GM23338 (cell line): ENCODE measurements around the gene MLPH. TPM values are rescaled to one million over a fixed set of nuclear protein-coding genes. Genes with fewer than 3 reads are reported as not detected.

ENCODE experiments used
- ATAC-seq: fragments of 200-7000 bp; cut with Tn5 transposase; 3 replicates; pipeline ENCODE4 v1.9.1; 2020
- DNase-seq: peaks from one replicate; pipeline ENCODE4 v3.0.0-alpha.2; 2015; ENCODE audit warnings: low spot score
- H2AFZ ChIP-seq: fragments of 200-600 bp; sonication (generic); 2 replicates; pipeline ENCODE4 v1.8.0; 2016; ENCODE audit warnings: antibody characterized with exemption, mild to moderate bottlenecking, moderate library complexity
- H3F3A ChIP-seq: fragments of 200-600 bp; sonication (generic); replicated peaks from 2 replicates; pipeline ENCODE4 v1.8.0; 2017; ENCODE audit warnings: antibody characterized with exemption, mixed run types, low read depth
- H3K27ac ChIP-seq: fragments of 200-600 bp; sonication (generic); 2 replicates; pipeline ENCODE4 v1.6.1; 2016; ENCODE audit warnings: low read depth
- H3K27me3 ChIP-seq: fragments of 200-600 bp; sonication (generic); 2 replicates; pipeline ENCODE4 v1.8.0; 2016; ENCODE audit warnings: mild to moderate bottlenecking, mixed run types, moderate library complexity; ENCODE audit not compliant: insufficient read depth
- H3K36me3 ChIP-seq: fragments of 200-600 bp; sonication (generic); 2 replicates; pipeline ENCODE4 v1.8.0; 2016; ENCODE audit warnings: mild to moderate bottlenecking; ENCODE audit not compliant: insufficient read depth
- H3K4me1 ChIP-seq: fragments of 200-600 bp; sonication (generic); 2 replicates; pipeline ENCODE4 v1.8.0; 2016; ENCODE audit warnings: mild to moderate bottlenecking, moderate library complexity; ENCODE audit not compliant: insufficient read depth
- H3K4me2 ChIP-seq: fragments of 200-600 bp; sonication (generic); 2 replicates; pipeline ENCODE4 v1.7.1; 2017; ENCODE audit warnings: mixed run types
- H3K4me3 ChIP-seq: fragments of 200-600 bp; sonication (generic); 2 replicates; pipeline ENCODE4 v1.6.1; 2016; ENCODE audit warnings: mixed run types
- H3K79me2 ChIP-seq: fragments of 200-600 bp; sonication (generic); replicated peaks from 2 replicates; pipeline ENCODE4 v1.8.0; 2017; ENCODE audit warnings: mild to moderate bottlenecking; ENCODE audit not compliant: insufficient read depth
- H3K9me2 ChIP-seq: fragments of 200-600 bp; sonication (generic); 2 replicates; pipeline ENCODE4 v1.8.0; 2017; ENCODE audit not compliant: insufficient read depth
- H4K20me1 ChIP-seq: fragments of 200-600 bp; sonication (generic); replicated peaks from 2 replicates; pipeline ENCODE4 v1.8.0; 2017; ENCODE audit warnings: mild to moderate bottlenecking; ENCODE audit not compliant: insufficient read depth
- H3K27ac Mint-ChIP-seq: 2 replicates; pipeline ENCODE4 v1.8.0; 2020; ENCODE audit warnings: inconsistent platforms, mild to moderate bottlenecking, moderate library complexity, mixed read lengths
- H3K27me3 Mint-ChIP-seq: 3 replicates; pipeline ENCODE4 v1.8.0; 2022; ENCODE audit warnings: low read depth, mild to moderate bottlenecking, moderate library complexity, mixed read lengths, inconsistent platforms; ENCODE audit not compliant: insufficient read depth, poor library complexity
- H3K36me3 Mint-ChIP-seq: 3 replicates; pipeline ENCODE4 v1.8.0; 2021; ENCODE audit warnings: low read depth, mild to moderate bottlenecking, inconsistent platforms, moderate library complexity, mixed read lengths
- H3K4me1 Mint-ChIP-seq: 3 replicates; pipeline ENCODE4 v1.8.0; 2020; ENCODE audit warnings: mild to moderate bottlenecking, inconsistent platforms, mixed read lengths
- H3K4me3 Mint-ChIP-seq: 3 replicates; pipeline ENCODE4 v1.8.0; 2021; ENCODE audit warnings: moderate library complexity, mild to moderate bottlenecking, inconsistent platforms, mixed read lengths
- H3K9me3 Mint-ChIP-seq: 3 replicates; pipeline ENCODE4 v1.8.0; 2020; ENCODE audit warnings: moderate library complexity, mild to moderate bottlenecking, inconsistent platforms, mixed read lengths
- CREB1 ChIP-seq: fragments of 250-450 bp; sonication (Bioruptor Pico); IDR thresholded peaks from 2 replicates; pipeline ENCODE4 v1.5.0; 2020; ENCODE audit warnings: low read depth, mild to moderate bottlenecking, moderate library complexity
- POLR2AphosphoS5 ChIP-seq: IDR thresholded peaks from 2 replicates; pipeline ENCODE4 v1.6.1; 2016; ENCODE audit warnings: antibody characterized with exemption, low read depth
- STAT1 ChIP-seq: IDR thresholded peaks from one replicate; pipeline ENCODE4 v1.6.1; 2016; ENCODE audit warnings: antibody characterized with exemption; ENCODE audit not compliant: unreplicated experiment
- ZNF331 ChIP-seq: fragments of 250-450 bp; sonication (Bioruptor Pico); IDR thresholded peaks from 2 replicates; pipeline ENCODE4 v1.5.0; 2020; ENCODE audit warnings: low read depth, mild to moderate bottlenecking, moderate library complexity
- polyA plus RNA-seq: library from polyadenylated mRNA; unstranded; fragments of >200 nt; fragmentation: Nextera tagmentation; extraction: Ambion mirVana; gene quantifications from 2 replicates; pipeline ENCODE4 v1.2.1, GENCODE V29; 2016
- total RNA-seq: library from RNA; depleted of rRNA; stranded (reverse); fragments of >200 nt; shearing (Covaris generic); gene quantifications from 2 replicates; pipeline ENCODE4 v1.2.3, GENCODE V29; 2014
- TF ChIP-seq, protein P1 (sequence below): IDR thresholded peaks from 2 replicates; pipeline ENCODE4 v1.6.1; 2016; ENCODE audit warnings: antibody characterized with exemption
- TF ChIP-seq, protein P2 (sequence below): IDR thresholded peaks from one replicate; pipeline ENCODE4 v1.6.1; 2018; ENCODE audit warnings: antibody characterized with exemption; ENCODE audit not compliant: unreplicated experiment

The MLPH gene
- total and polyA plus RNA-seq, 2 experiments from 2014 or later, result 13.6 to 16.5 TPM

DNA sequence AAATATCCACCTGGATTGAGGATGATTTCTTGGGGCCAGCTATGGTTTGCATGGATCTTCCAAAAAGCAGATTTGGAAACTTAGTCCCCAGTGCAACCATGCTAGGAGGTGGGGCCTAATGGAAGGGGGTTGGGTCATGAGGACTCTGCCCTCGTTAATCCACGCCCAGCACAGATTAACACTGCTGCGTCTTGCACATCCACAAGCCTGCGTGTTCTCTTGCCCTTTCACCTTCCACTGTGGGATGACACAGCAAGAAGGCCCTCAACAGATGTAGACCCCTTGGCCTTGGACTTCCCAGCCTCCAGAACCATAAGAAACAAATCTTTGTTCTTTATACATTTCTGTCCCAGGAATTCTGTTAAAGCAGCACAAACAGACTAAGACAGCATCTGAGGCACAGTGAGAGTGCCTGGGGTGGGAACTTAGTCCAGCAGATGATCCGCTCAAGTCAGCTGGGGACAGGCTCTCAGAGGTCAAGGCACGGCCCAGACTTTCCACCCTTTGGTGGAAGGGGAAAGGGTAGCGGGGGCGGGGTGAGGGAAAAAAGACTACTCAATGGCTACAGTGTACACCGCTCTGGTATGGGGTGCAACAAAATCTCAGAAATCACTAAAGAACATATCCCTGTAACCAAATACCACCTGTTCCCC, 101.1 kb downstream of the MLPH start:
- Histone ChIP-seq H3K4me3 (peak overlapping the region; percentile 51), H3K27ac (no peak overlapping the region), H3F3A (no peaks in the 10 kb centered on the region), H4K20me1 (no peaks in the 10 kb centered on the region), H3K36me3 (no peaks in the 10 kb centered on the region), H3K79me2 (peaks cover 24% of the 10 kb centered on the region), H3K4me2 (peak overlapping the region; percentile 78; the same call in 1 of the 2 replicates), H2AFZ (no peak overlapping the region), H3K9me2 (no peaks in the 10 kb centered on the region), H3K27me3 (no peaks in the 10 kb centered on the region), H3K4me1 (peaks cover 30% of the 10 kb centered on the region)
- no peak for DNase-seq
- H3K4me1 Mint-ChIP-seq, result peaks cover 71% of the 10 kb centered on the region
- no peak overlapping the region for H3K27ac Mint-ChIP-seq
- TF ChIP-seq CREB1, result no peak
- no peak for TF ChIP-seq POLR2AphosphoS5
- no peak for TF ChIP-seq STAT1
- TF ChIP-seq, protein P1, sequence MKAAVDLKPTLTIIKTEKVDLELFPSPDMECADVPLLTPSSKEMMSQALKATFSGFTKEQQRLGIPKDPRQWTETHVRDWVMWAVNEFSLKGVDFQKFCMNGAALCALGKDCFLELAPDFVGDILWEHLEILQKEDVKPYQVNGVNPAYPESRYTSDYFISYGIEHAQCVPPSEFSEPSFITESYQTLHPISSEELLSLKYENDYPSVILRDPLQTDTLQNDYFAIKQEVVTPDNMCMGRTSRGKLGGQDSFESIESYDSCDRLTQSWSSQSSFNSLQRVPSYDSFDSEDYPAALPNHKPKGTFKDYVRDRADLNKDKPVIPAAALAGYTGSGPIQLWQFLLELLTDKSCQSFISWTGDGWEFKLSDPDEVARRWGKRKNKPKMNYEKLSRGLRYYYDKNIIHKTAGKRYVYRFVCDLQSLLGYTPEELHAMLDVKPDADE, result no peak
- H3K36me3 Mint-ChIP-seq, result peaks cover 33% of the 10 kb centered on the region
- peak overlapping the region; percentile 59 for H3K4me3 Mint-ChIP-seq
- peaks cover 4% of the 10 kb centered on the region for H3K9me3 Mint-ChIP-seq
- H3K27me3 Mint-ChIP-seq, result peaks cover 8% of the 10 kb centered on the region
- ATAC-seq, result no peak

DNA sequence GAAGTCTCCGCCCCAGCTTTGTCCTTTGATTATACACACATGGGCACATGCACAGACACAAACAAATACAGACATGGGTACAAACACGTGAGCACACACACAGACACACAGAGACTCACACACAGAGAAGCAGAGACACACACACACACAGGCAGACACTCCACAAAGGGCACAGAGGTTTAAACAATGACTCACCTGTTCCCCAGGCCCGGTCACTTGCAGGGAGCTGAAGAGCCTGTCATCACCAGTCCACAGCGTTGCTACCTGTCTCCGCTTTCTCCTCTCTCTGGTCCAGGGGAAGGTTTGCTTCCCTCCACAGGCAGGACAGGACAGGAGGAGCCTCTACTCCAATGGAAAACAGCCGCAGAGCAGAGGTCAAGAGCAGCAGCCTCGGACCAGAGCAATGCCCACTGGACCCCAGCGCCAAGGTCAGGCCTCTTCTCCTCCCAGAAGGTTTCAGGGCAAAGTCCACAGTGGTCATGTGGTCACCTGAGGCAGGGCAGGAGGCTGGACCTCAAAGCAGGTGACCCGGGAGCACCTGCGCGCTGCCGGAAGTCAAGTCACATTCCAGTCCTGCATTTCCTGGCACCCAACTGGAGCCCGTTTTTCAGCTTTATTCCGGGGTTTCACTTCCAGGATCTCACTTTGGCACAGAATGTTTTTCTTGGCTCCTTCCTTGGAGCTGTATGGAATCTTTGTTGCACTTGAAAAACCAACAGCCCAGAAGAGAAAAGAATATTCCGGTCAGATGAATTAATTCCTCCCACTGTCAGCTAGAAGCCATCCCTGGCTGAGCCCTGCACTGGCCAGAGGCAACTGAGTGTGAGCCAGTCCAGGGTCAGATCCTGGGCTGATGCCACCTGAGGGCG, 103.5 kb downstream of the MLPH start, which contains the start of gene RAB17:
Gene RAB17, minus strand, starts transcription at position 463 of the 869 bp plus-strand sequence. CDS start 4,580 bp downstream, outside the sequence.
- H3K9me2 ChIP-seq, result no peaks in the 10 kb centered on the region
- peaks cover 4% of the 10 kb centered on the region for H3K9me3 Mint-ChIP-seq
- peak within 1 kb of the TSS; percentile 78 for H3K4me2 ChIP-seq
- H3K4me3 ChIP-seq, result peak within 1 kb of the TSS; percentile 51
- H3K36me3 Mint-ChIP-seq, result peaks cover 28% of the 10 kb centered on the region
- no peaks in the 10 kb centered on the region for H3K36me3 ChIP-seq
- DNase-seq (peak; percentile 47), ATAC-seq (peak; percentile 59)
- peaks cover 49% of the 10 kb centered on the region for H3K4me1 ChIP-seq
- no peaks in the 10 kb centered on the region for H4K20me1 ChIP-seq
- peak within 1 kb of the TSS; percentile 21 for H3K27ac Mint-ChIP-seq
- peaks cover 24% of the 10 kb centered on the region for H3K79me2 ChIP-seq
- peaks cover 83% of the 10 kb centered on the region for H3K4me1 Mint-ChIP-seq
- H3K27ac ChIP-seq, result peak within 1 kb of the TSS; percentile 59; the same call in 1 of the 2 replicates
- H3K27me3 ChIP-seq, result no peaks in the 10 kb centered on the region
- peak within 1 kb of the TSS; percentile 73 for H3K4me3 Mint-ChIP-seq
- 0 out of 2 replicates have a peak, but pooled peaks cover 9% of the 10 kb centered on the region for H3F3A ChIP-seq
- peak within 1 kb of the TSS; percentile 92; the same call in 1 of the 2 replicates for H2AFZ ChIP-seq
- peaks cover 14% of the 10 kb centered on the region for H3K27me3 Mint-ChIP-seq
- TF ChIP-seq ZNF331 (no peak), CREB1 (no peak), STAT1 (no peak)
- TF ChIP-seq, protein P2, sequence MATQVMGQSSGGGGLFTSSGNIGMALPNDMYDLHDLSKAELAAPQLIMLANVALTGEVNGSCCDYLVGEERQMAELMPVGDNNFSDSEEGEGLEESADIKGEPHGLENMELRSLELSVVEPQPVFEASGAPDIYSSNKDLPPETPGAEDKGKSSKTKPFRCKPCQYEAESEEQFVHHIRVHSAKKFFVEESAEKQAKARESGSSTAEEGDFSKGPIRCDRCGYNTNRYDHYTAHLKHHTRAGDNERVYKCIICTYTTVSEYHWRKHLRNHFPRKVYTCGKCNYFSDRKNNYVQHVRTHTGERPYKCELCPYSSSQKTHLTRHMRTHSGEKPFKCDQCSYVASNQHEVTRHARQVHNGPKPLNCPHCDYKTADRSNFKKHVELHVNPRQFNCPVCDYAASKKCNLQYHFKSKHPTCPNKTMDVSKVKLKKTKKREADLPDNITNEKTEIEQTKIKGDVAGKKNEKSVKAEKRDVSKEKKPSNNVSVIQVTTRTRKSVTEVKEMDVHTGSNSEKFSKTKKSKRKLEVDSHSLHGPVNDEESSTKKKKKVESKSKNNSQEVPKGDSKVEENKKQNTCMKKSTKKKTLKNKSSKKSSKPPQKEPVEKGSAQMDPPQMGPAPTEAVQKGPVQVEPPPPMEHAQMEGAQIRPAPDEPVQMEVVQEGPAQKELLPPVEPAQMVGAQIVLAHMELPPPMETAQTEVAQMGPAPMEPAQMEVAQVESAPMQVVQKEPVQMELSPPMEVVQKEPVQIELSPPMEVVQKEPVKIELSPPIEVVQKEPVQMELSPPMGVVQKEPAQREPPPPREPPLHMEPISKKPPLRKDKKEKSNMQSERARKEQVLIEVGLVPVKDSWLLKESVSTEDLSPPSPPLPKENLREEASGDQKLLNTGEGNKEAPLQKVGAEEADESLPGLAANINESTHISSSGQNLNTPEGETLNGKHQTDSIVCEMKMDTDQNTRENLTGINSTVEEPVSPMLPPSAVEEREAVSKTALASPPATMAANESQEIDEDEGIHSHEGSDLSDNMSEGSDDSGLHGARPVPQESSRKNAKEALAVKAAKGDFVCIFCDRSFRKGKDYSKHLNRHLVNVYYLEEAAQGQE, result no peak
- TF ChIP-seq, protein P1, result no peak
